Loucy (cell line): Measurements from ENCODE around the gene BTN1A1.

Experiments
- EZH2phosphoT487 ChIP-seq: fragments of 200-600 bp; IDR thresholded peaks from 2 replicates; pipeline ENCODE4 v1.6.1; 2018; ENCODE audit warnings: antibody characterized with exemption, mild to moderate bottlenecking, moderate library complexity, borderline replicate concordance
- TF ChIP-seq, protein P1 (sequence below): fragments of 200-600 bp; sonication (generic); conservative IDR thresholded peaks from 2 replicates; pipeline ENCODE4 v1.5.1; 2014; ENCODE audit warnings: mild to moderate bottlenecking, antibody characterized with exemption, low read length

DNA sequence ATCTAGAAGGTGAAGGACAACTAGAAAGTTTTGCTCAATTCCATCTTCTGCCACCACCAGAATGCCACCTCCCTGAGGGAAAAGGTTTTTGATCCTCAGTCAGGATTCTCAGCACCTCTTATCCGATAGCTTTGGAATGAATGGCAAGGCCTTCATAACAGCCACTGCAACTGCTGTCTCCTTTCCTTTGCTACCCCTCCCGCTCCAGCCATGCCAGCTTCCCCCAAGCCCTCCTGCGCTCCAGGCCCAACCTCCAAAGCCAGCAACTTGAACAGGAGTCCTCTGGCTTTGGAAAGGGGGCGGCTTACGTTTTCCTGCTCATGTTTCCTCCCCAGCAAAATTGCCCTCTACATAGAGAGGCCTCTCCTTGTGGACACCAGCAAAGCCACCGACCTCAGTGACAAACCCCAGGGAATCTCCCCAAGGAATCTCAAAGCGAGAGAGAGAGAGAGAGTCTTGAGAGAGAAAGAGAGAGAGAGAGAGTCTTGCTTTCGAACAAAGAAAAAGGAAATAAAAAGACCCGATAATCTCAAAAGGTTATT, 42.8 kb upstream of the BTN1A1 start:
- TF ChIP-seq, protein P1, sequence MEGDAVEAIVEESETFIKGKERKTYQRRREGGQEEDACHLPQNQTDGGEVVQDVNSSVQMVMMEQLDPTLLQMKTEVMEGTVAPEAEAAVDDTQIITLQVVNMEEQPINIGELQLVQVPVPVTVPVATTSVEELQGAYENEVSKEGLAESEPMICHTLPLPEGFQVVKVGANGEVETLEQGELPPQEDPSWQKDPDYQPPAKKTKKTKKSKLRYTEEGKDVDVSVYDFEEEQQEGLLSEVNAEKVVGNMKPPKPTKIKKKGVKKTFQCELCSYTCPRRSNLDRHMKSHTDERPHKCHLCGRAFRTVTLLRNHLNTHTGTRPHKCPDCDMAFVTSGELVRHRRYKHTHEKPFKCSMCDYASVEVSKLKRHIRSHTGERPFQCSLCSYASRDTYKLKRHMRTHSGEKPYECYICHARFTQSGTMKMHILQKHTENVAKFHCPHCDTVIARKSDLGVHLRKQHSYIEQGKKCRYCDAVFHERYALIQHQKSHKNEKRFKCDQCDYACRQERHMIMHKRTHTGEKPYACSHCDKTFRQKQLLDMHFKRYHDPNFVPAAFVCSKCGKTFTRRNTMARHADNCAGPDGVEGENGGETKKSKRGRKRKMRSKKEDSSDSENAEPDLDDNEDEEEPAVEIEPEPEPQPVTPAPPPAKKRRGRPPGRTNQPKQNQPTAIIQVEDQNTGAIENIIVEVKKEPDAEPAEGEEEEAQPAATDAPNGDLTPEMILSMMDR, result no peak
- no peak for TF ChIP-seq EZH2phosphoT487
